ENCODE data around the gene TEDDM1. TPM values are rescaled to one million over a fixed set of nuclear protein-coding genes. Genes with fewer than 3 reads are reported as not detected.

The TEDDM1 gene
- total RNA-seq, 1 experiment from 2014 or later: not detected

DNA sequence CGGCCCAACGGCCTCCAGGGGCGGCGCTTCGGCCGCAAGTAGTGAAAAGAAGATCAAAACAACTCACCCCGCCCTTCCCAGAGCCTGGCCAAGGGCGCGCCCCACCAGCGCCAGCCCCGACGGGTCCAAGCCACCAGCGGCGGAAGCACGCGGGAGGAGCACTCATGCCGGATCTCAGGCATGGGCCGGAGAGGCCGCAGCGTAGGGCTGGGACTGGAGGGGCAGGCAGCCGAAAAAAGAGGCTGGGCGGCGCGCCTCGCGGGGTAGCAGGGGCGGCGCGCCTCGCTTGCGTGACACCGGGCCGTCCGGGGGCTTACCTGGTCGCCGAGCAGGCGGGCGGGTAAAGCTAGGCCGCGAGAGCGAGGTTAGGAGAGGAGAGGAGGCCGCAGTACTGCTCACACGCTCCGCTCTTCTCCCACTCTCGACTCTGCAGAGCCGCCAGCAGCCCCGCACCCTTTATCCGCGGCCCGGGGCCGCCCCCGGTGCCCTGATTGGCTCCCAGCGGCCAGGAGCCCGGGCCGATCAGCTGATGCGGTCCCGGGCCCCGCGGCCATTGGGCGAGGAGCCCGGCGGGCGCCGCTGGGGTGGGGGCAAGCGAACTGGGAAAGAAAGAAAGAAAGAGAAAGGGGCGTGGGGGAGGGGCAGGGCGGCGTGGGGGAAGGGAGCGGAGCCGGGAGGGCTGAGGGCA, 9.0 kb downstream of the TEDDM1 start, which contains the start of gene GLUL (continued):
- TF ChIP-seq ESRRA (CRISPR knock-in tag; IDR thresholded peaks at IDR 0.05; ENCODE audit: borderline replicate concordance) (peak; percentile 93; the same call in 1 of the 2 replicates), ETV6 (CRISPR knock-in tag; IDR thresholded peaks at IDR 0.05) (no peak), ZNF121 (CRISPR knock-in tag; IDR thresholded peaks at IDR 0.05) (no peak), ZNF416 (CRISPR knock-in tag; IDR thresholded peaks at IDR 0.05) (peak; percentile 95), OVOL2 (CRISPR knock-in tag; IDR thresholded peaks at IDR 0.05; ENCODE audit: borderline replicate concordance) (no peak), SMAD3 (CRISPR knock-in tag; IDR thresholded peaks at IDR 0.05; ENCODE audit: borderline replicate concordance) (no peak), GRHL2 (CRISPR knock-in tag; IDR thresholded peaks at IDR 0.05; ENCODE audit: insufficient replicate concordance, severe bottlenecking) (no peak), GABPB1 (CRISPR knock-in tag; IDR thresholded peaks at IDR 0.05) (peak; percentile 69), PRRX2 (CRISPR knock-in tag; IDR thresholded peaks at IDR 0.05) (peak; percentile 77; the same call in 1 of the 2 replicates), KAT7 (CRISPR knock-in tag; IDR thresholded peaks at IDR 0.05; ENCODE audit: borderline replicate concordance) (no peak), TEAD4 (CRISPR knock-in tag; IDR thresholded peaks at IDR 0.05) (peak; percentile 82; the same call in 1 of the 2 replicates), ELF4 (CRISPR knock-in tag; IDR thresholded peaks at IDR 0.05; ENCODE audit: low read depth) (0 out of 2 replicates have a peak, but pooled peaks have one; percentile 12), SOX15 (CRISPR knock-in tag; IDR thresholded peaks at IDR 0.05) (no peak), FOXP1 (CRISPR knock-in tag; IDR thresholded peaks at IDR 0.05; ENCODE audit: borderline replicate concordance) (0 out of 2 replicates have a peak, but pooled peaks have one; percentile 15), ZNF232 (CRISPR knock-in tag; IDR thresholded peaks at IDR 0.05) (peak; percentile 30; the same call in 1 of the 2 replicates), ATF1 (CRISPR knock-in tag; IDR thresholded peaks at IDR 0.05) (no peak), NR3C1 (CRISPR knock-in tag; conservative IDR thresholded peaks at IDR 0.05; ENCODE audit: low read depth) (no peak), CREB1 (CRISPR knock-in tag; IDR thresholded peaks at IDR 0.05) (no peak), SP1 (CRISPR knock-in tag; conservative IDR thresholded peaks at IDR 0.05) (peak; percentile 62)
- TF ChIP-seq, protein P1, sequence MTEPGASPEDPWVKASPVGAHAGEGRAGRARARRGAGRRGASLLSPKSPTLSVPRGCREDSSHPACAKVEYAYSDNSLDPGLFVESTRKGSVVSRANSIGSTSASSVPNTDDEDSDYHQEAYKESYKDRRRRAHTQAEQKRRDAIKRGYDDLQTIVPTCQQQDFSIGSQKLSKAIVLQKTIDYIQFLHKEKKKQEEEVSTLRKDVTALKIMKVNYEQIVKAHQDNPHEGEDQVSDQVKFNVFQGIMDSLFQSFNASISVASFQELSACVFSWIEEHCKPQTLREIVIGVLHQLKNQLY (CRISPR knock-in tag; IDR thresholded peaks at IDR 0.05): no peak
- TF ChIP-seq, protein P2, sequence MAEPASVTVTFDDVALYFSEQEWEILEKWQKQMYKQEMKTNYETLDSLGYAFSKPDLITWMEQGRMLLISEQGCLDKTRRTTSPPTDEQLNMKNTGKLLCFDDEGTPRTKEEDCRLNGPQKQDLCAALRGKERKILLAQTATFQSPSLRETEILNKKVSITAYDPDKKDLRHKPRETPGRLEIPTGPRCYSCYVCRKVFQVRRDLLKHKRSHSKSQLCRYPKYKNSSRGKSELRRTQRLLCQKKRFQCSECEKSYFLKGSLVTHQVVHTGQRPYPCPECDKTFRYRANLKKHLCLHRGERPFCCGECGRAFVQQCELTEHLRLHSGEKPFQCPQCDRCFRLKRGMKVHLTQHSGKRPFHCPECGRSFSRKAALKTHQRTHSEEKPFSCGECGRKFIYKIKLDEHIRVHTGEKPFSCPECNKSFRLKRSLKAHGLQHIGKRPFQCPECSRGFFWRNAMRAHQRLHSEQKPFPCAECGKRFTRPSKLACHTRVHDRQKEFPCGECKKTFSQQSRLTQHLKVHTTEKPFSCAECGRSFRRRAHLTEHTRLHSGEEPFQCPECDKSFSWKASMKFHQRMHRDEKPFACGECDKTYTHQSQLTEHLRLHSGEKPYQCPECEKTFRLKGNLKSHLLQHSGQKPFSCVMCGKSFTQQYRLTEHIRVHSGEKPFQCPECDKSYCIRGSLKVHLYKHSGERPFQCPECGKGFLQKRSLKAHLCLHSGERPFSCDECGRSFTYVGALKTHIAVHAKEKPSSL (CRISPR knock-in tag; conservative IDR thresholded peaks at IDR 0.05): no peak
- TF ChIP-seq, protein P3, sequence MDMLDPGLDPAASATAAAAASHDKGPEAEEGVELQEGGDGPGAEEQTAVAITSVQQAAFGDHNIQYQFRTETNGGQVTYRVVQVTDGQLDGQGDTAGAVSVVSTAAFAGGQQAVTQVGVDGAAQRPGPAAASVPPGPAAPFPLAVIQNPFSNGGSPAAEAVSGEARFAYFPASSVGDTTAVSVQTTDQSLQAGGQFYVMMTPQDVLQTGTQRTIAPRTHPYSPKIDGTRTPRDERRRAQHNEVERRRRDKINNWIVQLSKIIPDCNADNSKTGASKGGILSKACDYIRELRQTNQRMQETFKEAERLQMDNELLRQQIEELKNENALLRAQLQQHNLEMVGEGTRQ (CRISPR knock-in tag; IDR thresholded peaks at IDR 0.05): peak; percentile 80
- TF ChIP-seq, protein P4, sequence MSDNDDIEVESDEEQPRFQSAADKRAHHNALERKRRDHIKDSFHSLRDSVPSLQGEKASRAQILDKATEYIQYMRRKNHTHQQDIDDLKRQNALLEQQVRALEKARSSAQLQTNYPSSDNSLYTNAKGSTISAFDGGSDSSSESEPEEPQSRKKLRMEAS (CRISPR knock-in tag; IDR thresholded peaks at IDR 0.05): peak; percentile 85
- TF ChIP-seq, protein P5, sequence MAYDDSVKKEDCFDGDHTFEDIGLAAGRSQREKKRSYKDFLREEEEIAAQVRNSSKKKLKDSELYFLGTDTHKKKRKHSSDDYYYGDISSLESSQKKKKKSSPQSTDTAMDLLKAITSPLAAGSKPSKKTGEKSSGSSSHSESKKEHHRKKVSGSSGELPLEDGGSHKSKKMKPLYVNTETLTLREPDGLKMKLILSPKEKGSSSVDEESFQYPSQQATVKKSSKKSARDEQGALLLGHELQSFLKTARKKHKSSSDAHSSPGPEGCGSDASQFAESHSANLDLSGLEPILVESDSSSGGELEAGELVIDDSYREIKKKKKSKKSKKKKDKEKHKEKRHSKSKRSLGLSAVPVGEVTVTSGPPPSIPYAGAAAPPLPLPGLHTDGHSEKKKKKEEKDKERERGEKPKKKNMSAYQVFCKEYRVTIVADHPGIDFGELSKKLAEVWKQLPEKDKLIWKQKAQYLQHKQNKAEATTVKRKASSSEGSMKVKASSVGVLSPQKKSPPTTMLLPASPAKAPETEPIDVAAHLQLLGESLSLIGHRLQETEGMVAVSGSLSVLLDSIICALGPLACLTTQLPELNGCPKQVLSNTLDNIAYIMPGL (CRISPR knock-in tag; IDR thresholded peaks at IDR 0.05): peak; percentile 88; the same call in 1 of the 2 replicates
- TF ChIP-seq, protein P6, sequence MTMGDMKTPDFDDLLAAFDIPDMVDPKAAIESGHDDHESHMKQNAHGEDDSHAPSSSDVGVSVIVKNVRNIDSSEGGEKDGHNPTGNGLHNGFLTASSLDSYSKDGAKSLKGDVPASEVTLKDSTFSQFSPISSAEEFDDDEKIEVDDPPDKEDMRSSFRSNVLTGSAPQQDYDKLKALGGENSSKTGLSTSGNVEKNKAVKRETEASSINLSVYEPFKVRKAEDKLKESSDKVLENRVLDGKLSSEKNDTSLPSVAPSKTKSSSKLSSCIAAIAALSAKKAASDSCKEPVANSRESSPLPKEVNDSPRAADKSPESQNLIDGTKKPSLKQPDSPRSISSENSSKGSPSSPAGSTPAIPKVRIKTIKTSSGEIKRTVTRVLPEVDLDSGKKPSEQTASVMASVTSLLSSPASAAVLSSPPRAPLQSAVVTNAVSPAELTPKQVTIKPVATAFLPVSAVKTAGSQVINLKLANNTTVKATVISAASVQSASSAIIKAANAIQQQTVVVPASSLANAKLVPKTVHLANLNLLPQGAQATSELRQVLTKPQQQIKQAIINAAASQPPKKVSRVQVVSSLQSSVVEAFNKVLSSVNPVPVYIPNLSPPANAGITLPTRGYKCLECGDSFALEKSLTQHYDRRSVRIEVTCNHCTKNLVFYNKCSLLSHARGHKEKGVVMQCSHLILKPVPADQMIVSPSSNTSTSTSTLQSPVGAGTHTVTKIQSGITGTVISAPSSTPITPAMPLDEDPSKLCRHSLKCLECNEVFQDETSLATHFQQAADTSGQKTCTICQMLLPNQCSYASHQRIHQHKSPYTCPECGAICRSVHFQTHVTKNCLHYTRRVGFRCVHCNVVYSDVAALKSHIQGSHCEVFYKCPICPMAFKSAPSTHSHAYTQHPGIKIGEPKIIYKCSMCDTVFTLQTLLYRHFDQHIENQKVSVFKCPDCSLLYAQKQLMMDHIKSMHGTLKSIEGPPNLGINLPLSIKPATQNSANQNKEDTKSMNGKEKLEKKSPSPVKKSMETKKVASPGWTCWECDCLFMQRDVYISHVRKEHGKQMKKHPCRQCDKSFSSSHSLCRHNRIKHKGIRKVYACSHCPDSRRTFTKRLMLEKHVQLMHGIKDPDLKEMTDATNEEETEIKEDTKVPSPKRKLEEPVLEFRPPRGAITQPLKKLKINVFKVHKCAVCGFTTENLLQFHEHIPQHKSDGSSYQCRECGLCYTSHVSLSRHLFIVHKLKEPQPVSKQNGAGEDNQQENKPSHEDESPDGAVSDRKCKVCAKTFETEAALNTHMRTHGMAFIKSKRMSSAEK (CRISPR knock-in tag; IDR thresholded peaks at IDR 0.05; ENCODE audit: borderline replicate concordance): no peak
- TF ChIP-seq, protein P7, sequence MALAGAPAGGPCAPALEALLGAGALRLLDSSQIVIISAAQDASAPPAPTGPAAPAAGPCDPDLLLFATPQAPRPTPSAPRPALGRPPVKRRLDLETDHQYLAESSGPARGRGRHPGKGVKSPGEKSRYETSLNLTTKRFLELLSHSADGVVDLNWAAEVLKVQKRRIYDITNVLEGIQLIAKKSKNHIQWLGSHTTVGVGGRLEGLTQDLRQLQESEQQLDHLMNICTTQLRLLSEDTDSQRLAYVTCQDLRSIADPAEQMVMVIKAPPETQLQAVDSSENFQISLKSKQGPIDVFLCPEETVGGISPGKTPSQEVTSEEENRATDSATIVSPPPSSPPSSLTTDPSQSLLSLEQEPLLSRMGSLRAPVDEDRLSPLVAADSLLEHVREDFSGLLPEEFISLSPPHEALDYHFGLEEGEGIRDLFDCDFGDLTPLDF (CRISPR knock-in tag; IDR thresholded peaks at IDR 0.05): 0 out of 2 replicates have a peak, but pooled peaks have one; percentile 43
- TF ChIP-seq, protein P8, sequence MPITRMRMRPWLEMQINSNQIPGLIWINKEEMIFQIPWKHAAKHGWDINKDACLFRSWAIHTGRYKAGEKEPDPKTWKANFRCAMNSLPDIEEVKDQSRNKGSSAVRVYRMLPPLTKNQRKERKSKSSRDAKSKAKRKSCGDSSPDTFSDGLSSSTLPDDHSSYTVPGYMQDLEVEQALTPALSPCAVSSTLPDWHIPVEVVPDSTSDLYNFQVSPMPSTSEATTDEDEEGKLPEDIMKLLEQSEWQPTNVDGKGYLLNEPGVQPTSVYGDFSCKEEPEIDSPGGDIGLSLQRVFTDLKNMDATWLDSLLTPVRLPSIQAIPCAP (CRISPR knock-in tag; IDR thresholded peaks at IDR 0.05): no peak

Data from WTC11 (cell line).